HG02623 (cell line): ENCODE data around the gene LUZP4.
"Not testable (repeated sequence)": the region's sequence is repeated elsewhere in the genome, so short reads cannot be mapped to it uniquely, and the experiment has no call there.

Source experiments
- ATAC-seq: cut with Tn5 transposase; IDR thresholded peaks from one replicate; pipeline ENCODE4 v1.9.1; 2021; ENCODE audit warnings: moderate library complexity; ENCODE audit not compliant: unreplicated experiment

The LUZP4 gene, protein sequence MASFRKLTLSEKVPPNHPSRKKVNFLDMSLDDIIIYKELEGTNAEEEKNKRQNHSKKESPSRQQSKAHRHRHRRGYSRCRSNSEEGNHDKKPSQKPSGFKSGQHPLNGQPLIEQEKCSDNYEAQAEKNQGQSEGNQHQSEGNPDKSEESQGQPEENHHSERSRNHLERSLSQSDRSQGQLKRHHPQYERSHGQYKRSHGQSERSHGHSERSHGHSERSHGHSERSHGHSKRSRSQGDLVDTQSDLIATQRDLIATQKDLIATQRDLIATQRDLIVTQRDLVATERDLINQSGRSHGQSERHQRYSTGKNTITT

DNA sequence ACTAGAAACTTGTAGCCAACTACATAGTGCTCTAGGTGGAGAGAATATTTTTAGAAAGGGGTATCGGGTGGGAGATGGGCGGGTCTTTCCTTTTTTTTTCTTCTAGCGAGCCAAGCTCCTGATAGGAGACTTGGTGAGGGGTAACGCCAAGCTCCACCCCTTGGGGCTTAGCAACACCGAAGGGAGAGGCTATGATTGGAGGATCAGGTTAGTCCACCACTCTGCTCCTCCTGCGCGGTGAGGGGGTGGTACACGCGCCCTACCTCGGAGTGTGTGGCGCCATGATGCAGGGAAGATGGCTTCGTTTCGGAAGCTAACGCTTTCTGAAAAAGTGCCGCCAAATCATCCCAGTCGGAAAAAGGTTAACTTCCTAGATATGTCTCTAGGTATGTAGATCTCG, at the start of gene LUZP4:
Gene LUZP4 (plus strand): TSS at position 251 of the 400 bp plus-strand sequence. CDS start 45 bp downstream, at position 296.
- ATAC-seq, result no peak

DNA sequence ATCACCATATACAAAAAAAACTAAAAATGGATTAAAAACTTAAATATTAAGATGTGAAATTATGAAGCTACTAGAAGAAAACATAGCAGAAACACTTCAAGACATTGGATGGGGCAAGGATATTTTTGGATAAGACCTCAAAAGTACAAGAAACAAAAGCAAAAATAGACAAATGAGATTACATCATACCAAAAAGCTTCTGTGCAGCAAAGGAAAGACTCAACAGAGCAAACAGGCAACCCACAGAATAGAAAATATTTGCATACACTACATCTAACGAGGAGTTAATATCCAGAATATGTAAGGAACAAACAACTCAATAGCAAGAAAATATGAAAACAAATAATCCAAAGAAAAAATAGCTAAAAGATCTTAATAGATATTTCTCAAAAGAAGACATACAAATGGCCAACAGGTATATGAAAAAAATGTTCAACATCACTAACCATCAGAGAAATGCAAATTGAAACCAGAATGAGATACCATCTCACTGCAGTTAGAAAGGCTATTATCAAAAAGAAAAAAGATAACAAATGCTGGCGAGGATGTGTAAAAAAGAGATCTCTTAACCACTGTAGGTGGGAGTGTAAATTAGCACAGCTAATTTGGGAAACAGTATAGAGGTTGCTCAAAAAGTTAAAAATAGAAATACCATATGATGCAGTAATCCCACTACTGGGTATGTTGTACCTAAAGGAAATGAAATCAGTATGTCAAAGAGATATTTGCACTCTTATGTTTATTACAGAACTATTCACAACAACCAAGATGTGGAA, 37.9 kb upstream of the LUZP4 start:
- no peak for ATAC-seq

DNA sequence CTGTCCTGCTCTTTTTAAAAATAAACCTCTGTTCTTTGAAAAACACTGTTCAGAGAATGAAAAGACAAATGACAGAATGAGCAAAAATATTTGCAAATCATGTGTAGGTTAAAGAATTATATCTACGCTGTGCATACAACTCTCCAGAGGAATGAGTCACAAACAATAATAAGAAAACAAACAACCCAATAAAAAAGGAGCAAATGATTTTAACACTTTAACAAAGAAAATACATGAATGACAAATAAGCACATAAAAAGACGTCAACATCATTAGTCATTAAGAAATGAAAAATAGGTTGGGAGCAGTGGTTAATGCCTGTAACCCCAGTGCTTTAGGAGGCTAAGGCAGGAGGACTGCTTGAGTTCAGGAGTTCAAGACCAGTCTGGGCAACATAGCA, 34.5 kb upstream of the LUZP4 start:
- no peak for ATAC-seq

DNA sequence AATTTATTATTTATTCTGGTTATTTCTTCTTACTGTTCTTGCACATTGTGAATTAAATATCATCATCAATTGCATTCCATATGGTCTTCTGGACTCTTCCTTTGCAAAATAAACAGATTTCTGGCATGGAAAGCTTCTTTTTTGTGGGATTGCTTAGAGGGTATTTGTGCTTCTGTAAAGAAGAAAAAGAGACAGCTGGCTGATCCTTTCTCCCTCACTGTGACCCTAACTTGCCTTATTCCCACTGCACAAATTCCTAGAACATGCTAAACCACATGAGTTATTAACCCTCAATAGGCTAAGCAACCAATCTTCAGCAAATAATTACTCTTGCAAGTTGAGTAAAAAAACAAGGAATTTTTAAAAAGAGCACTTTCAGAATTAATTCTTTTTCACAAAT, 31.8 kb upstream of the LUZP4 start:
- ATAC-seq, result no peak

DNA sequence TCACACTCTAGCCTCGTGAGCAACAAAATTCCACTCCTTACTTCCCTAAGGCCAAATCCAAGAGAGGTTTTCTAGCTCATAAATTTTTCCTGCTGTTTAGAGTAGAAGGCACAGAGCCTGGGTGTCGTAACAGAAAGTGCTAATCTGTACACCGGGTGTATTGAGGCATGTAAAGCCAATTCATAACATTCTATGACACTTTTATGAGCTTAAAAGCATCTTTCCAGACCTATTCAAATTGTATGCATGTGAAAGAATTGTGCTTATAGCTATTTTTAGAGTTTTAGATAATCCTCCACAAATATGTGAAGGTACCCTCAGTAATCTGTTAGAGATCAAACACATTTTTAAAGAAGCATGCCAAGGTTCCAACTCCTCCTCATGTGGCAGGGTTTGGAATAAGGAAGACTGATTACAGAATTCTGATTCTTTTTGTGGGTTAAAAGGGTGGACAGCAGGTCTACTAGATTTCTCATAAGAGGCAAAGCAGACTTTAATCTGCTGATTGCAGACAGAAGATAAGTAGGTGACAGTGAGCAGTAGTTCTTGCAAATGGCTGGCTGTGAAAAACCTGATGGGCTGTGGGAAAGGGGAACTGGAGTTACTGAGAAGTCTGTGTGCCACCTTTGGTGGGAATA, 30.2 kb upstream of the LUZP4 start:
- ATAC-seq, result no peak

DNA sequence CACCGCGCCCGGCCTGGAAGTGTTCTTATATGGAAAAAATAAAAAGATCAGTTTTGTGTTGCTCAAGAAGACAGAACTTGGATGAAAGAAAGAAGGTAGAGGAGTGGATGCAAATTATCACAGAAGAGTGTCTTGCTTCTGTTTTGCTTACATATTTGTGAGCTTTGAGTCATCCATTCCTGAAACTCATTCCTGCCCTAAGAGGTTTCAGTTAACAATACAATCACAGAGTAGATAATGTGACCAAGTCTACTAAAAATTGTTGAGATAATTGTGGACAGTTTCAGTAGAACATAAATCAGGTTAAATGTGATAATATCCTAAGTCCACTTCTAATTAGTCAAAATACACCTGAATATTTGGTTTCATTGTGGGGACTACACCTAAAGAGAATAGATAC, 29.2 kb upstream of the LUZP4 start:
- ATAC-seq, result no peak

DNA sequence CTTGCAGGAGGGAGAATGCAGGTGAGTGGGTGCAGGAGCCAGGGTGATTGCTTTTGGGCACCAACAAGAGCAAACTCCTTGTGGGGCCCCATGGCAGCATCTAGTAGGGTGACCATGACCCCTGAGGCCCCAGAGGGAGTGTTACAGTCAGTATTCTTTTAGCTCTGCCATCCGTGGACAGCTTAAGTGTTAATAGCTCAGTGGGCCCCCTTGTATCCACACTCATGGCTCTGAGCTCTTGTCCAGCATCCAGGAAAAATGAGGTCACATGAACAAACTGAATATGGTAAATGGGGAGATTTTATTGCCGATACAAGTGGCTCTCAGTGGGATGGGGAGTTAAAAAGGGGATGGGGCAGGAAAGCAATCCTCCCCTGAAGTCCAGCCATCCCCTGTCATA, 28.4 kb upstream of the LUZP4 start:
- ATAC-seq, result no peak

DNA sequence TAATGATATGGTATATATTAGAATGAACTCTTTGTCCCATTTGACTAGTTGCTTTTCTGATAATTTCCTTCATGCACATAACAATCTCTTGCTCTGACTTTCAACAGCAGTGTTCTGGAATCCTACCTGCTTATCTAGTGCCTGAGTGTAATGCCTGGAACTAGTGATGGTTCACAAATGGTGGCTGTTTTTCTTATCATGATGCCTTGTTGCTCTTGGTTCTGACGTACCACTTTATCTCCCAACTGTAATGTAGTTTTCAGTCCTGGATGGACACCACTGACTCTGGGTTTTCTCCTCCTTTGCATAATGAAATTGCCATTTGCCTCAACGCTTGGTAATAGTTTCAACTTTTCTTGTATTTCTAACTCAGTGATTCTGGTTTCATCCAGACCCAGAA, 25.5 kb upstream of the LUZP4 start:
- no peak for ATAC-seq

DNA sequence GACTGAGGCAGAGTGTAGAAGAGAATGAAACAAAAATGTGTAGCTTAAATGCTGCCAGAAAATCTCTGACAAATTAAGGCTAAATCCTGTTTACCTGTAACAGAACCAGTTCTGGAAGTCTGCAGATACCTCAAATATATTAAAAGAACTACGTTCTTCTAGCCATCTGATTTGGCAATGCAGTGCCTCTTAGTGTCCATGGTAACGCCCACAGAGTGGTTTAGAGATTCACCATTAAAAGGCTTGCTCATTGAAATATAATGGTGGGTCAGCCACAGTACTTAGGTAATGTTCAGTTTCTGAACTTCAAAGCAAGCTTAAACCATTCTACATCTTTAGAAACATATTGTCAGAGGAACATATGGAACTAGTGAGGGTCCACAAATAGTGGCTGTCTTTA, 23.2 kb upstream of the LUZP4 start:
- no peak for ATAC-seq

DNA sequence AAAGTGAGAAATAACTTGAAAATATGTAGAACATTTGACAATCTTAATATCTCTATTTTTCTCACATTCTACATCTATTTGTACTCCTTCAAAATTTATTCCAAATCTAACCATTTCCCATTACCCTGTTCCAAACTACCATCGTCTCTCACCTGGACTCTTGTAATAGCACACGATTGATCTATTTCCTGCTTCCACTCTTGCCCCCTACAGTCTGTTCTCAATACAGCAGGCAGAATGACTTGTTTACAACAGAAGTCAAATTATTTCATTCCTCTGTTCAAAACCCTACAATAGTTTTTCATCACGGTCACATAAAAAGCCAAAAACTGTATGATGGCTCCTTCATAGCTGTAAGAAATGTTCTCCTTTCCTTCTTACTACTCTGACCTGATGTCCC, 21.1 kb upstream of the LUZP4 start:
- peak; percentile 48 for ATAC-seq

DNA sequence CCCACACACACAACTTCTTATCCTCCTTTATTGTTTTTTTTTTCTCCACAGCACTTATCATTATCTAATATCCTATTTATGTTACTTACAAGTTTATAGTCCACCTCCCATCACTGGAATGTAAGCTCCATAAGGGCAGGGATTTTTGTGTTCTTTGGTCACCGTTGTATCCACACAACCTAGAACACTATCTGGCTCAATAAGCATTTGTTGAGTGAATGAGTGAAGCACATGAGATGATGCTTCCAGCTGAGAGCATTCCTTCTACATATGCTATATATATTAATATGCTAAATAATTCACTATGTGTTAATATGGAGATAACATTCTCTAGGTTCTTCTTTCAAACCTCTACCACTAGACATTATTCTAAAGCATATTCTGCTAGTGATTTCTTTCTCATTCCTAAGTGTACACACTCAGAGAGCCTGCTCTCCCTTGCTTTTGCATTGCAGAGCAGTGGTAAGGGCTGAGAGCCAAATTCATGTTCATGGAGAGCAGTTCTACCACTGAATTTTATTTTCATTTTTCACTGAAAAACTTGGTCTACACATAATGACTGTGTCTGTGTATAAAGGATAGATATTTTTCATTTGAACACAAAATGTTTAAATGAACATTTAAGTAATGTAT, 20.3 kb upstream of the LUZP4 start:
- ATAC-seq, result no peak

DNA sequence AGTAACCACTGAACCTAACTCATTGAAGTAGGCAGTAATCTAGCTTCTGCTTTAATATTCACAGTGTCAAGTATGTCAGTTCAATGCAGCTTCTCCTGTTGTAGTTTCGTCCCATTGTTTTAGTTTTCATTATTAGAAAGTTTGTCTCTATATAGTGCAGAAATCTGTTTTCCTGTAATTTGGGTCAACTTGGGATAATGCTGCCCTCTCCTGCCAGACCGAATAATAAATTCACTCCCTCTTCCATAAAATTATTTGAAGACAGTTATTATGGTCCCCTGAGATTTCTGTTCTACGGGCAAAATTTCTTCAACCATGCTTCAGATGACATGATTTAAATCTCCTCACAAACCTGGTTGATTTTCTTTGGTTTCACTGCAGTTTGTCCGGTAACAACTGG, 4.6 kb upstream of the LUZP4 start:
- ATAC-seq, result no peak

DNA sequence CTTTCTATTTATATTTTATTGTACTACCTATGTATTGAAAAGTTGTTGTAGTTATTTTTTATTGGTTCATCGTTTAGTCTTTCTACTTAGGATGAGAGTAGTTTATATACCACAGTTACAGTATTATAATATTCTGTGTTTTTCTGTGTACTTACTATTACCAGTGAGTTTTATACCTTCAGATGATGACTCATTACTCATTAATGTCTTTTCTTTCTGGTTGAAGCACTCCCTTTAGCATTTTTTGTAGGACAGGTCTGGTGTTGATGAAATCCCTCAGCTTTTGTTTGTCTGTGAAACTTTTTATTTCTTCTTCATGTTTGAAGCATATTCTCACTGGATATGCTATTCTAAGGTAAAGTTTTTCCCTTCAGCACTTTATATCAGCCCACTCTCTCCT, 7.7 kb downstream of the LUZP4 start:
- ATAC-seq, result no peak

DNA sequence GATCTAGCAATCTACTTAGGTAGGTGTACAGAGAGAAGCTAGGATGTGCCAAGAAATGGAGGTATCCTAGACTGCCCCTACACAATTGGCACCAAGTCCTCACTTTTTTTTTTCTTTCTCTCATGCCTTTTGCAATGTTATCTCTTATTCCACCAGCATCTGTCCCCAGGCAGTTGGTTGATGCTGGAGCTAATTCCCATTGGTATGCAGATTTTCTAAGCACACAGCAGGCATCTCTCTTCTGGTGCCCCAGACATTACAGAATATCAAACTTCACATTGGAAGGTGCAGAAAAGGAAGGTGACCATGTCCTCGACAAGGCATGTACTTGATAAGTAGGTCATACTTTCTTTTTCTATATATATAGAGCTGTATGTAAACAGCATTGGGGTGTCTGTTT, 21.6 kb downstream of the LUZP4 start:
- ATAC-seq, result no peak

DNA sequence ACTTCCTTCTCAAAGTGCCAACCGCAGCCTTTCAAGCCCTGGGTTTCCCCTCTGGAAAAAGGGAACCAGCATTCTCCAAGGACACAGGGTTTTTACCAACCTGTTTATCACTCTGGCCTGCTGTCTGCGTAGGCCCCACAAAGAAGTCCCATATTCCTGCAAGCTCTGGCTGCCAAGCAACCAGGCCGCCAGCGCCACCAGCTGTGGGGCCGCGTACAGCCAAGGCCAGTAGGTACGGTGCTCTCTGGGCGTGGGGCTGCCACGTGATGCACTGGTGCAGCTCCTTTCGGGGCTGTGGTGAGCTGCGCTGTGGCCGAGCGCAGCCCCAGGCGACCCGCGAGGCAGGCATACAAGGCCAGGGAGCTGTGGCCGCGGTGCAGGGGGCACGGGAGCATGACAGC, 22.1 kb downstream of the LUZP4 start:
- no peak for ATAC-seq

DNA sequence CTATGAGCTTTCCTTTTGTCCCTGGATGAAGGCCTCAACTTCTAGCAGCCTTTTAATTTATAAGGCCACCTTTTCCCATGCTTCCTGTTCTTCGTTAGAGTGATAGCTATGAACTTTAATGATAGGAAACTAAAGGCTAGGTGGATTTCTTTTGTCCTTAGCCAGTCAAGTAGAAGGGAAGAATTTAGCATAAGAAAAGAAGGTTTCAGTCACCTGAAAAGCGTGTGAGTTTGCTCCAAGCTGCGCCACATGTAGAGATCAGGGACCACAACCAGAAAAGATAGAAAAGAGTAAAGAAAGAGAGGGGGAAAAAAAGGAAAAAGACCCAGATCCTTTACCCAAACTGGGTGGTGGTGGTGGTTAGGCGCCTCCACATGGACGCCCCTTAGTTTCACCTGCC, 28.6 kb downstream of the LUZP4 start:
- no peak for ATAC-seq

DNA sequence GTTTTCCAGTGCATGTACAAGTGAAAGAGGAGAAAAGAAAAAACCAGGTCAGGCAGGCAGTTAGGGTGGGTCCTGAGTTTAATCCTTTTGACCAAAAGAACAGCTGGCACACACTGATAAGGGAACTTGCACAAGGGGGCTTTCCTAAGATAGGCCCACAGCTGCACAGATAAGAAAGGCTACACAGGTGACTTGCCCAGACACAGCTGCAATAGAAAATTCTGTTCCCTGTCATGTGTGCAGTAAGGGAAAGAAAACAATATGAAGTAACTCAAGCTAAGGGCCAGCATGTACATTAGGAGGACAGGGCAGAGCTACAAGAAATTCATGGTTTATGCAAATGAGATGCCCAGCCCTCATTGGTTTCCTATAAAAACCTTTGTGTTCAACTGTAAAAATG, 32.9 kb downstream of the LUZP4 start:
- ATAC-seq, result no peak

DNA sequence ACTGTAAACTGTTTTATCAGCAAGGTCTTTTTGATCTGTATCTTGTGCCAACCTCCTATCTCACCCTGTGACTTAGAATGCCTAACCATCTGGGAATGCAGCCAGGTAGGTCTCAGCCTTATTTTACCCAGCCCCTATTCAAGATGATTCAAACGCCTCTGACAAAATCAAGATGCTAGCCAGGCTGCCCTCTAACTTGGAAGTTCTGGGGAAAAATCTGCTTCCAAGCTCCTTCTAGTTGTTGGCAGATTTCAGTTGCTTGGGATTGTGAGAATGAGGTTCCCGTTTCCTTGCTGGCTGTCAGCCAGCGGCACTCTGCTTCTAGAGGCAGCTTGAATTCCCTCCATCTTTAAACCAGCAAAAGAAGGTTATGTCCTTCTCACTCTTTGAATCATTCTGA, 34.7 kb downstream of the LUZP4 start:
- no peak for ATAC-seq

DNA sequence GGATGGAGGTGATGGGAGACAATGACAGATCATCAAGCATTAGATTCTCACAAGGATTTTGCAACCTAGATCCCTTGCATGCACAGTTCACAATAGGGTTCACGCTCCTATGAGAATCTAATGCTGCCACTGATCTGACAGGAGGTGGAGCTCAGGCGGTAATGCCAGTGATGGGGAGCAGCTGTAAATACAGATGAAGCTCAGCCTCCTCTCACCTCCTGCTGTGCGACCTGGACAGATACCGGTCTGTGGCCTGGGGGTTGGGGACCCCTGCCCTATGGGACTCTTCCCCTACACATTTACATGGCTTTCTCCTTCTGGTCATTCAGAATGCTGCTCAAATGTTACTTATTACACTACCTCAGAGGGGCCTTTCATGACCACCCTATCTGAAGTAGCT, 39.8 kb downstream of the LUZP4 start:
- ATAC-seq, result not testable (repeated sequence)

DNA sequence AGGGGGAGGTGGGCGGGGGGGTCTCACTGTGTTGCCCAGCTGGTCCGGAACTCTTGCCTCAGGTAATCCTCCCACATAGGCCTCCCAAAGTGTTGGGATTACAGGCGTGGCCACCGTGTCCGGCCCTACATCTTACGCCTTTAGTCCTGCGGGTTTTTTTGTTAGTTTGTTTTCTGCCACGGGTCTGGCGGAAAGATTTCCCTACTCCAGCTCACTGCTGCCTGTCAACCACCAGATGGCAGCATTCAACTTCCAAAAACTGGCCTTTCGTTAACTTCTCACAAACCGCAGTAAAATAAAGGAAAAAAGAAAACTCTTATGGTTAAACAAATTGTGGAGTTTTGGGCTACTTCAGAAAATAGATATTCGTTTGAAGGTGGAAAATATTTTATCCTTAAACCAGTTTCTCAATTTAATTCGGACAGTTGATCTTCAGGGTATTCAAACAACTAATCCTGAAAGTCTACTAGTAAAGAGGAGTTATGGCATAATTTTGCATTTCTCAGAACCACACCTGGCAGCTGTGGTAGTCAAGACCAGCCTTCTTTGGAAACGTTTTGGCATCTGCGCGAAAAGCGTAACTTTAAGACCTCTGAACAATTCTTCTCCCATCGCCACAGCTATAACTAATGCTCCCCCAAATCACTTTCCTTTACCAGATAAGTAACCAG, 41.1 kb downstream of the LUZP4 start:
- no peak for ATAC-seq

DNA sequence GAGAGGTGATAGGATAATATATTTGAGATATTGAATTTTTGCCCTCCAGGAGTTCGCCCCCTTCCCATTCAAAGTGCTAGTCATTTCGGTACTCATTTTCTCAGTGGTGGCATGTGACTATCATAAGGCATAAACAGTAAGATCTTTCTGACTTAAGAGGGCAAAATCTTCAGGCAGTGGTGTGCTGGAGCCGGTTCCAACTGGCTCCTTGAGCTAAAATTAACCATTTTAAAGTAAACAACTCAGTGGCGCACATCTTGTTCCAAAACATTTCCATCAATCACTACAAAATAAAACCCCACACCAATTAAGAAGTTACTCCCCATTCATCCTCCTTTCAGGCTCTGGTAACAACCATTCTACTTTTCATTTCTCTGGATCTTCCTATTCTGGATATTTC, 43.3 kb downstream of the LUZP4 start:
- ATAC-seq, result no peak
